Skin of body (tissue), 2 donors: ENCODE results near the gene MATN4. TPM values are rescaled to one million over a fixed set of nuclear protein-coding genes. Genes with fewer than 3 reads are reported as not detected.

Experiments
- DNase-seq: peaks from one replicate; lab custom pipeline; 2025; lab: John Stamatoyannopoulos, UW
- total RNA-seq: library from RNA; depleted of rRNA; stranded (reverse); fragments of >200 nt; gene quantifications from one replicate; pipeline ENCODE4 v1.2.3, GENCODE V29; 2014

Gene MATN4
- total RNA-seq, 1 donor from 2014 or later: 0.99 TPM

- DNase-seq: no peak
Measured at GRCh38 chr20:45341939-45342854, 34.1 kb upstream of the MATN4 start.

GRCh38 chr20:45341579-45341938 is 33.5 kb upstream of the MATN4 start:
- DNase-seq: no peak

- no peak for DNase-seq
Measured at GRCh38 chr20:45340951-45341350, 32.9 kb upstream of the MATN4 start.

- DNase-seq: no peak
Measured at GRCh38 chr20:45340236-45340847, 32.2 kb upstream of the MATN4 start.

GRCh38 chr20:45339799-45340198 is 31.7 kb upstream of the MATN4 start:
- no peak for DNase-seq

- no peak for DNase-seq
Measured at GRCh38 chr20:45339084-45339483, 31.0 kb upstream of the MATN4 start.

- DNase-seq: no peak
Measured at GRCh38 chr20:45338121-45339030, 30.3 kb upstream of the MATN4 start.

- no peak for DNase-seq
Measured at GRCh38 chr20:45337367-45338120, 29.4 kb upstream of the MATN4 start.

GRCh38 chr20:45336530-45337366 is 28.6 kb upstream of the MATN4 start:
- no peak for DNase-seq

- DNase-seq: no peak
Measured at GRCh38 chr20:45330476-45330875, 22.4 kb upstream of the MATN4 start.

GRCh38 chr20:45329497-45330319 is 21.6 kb upstream of the MATN4 start:
- DNase-seq: no peak

GRCh38 chr20:45328451-45328850 is 20.4 kb upstream of the MATN4 start:
- no peak for DNase-seq

GRCh38 chr20:45325371-45325770 is 17.3 kb upstream of the MATN4 start:
- DNase-seq: no peak

GRCh38 chr20:45323731-45324130 is 15.6 kb upstream of the MATN4 start:
- no peak for DNase-seq

GRCh38 chr20:45322952-45323383 is 14.9 kb upstream of the MATN4 start:
- no peak for DNase-seq

- no peak for DNase-seq
Measured at GRCh38 chr20:45320948-45321595, 13.0 kb upstream of the MATN4 start.

- DNase-seq: no peak
Measured at GRCh38 chr20:45318948-45319347, 10.8 kb upstream of the MATN4 start.

GRCh38 chr20:45318386-45318939 is 10.4 kb upstream of the MATN4 start:
- no peak for DNase-seq
